Panc1 (cell line): ENCODE measurements around the gene ARHGEF38. TPM values are rescaled to one million over a fixed set of nuclear protein-coding genes. Genes with fewer than 3 reads are reported as not detected.

Source experiments
- ATAC-seq: fragments of 200-7000 bp; cut with Tn5 transposase; 2 replicates; pipeline ENCODE4 v1.9.1; 2020; ENCODE audit warnings: mild to moderate bottlenecking, moderate library complexity
- BruUV-seq: library from RNA; stranded (reverse); fragments of 400-500 nt; replicated peaks from 2 replicates; lab custom pipeline; 2021; lab: Mats Ljungman, UMichigan
- CTCF ChIA-PET: fragments of 300-600 bp; sonication (Branson Sonifier 250); formaldehyde crosslinking; loops from one replicate; lab custom pipeline; 2022; ENCODE audit warnings: antibody characterized with exemption; lab: Charles Lee
- POLR2A ChIA-PET: fragments of 300-600 bp; sonication (Branson Sonifier 250); formaldehyde crosslinking; loops from one replicate; lab custom pipeline; 2022; ENCODE audit warnings: antibody characterized with exemption; lab: Charles Lee
- DNase-seq: peaks from one replicate; pipeline ENCODE4 v3.0.0-alpha.2; 2010; ENCODE audit warnings: low read depth, low spot score
- H3K27ac ChIP-seq: 2 replicates; pipeline ENCODE4 v1.5.1; 2011; ENCODE audit warnings: mild to moderate bottlenecking, low read length, inconsistent platforms
- H3K27me3 ChIP-seq: fragments of 200-500 bp; sonication (Bioruptor generic); 2 replicates; pipeline ENCODE4 v1.6.0; 2014; ENCODE audit warnings: low read length, inconsistent platforms; ENCODE audit not compliant: control insufficient read depth, insufficient read depth
- H3K36me3 ChIP-seq: fragments of 200-500 bp; sonication (Bioruptor generic); 2 replicates; pipeline ENCODE4 v1.5.1; 2014; ENCODE audit warnings: inconsistent platforms, mild to moderate bottlenecking, low read length, moderate library complexity; ENCODE audit not compliant: control insufficient read depth, insufficient read depth
- H3K4me1 ChIP-seq: 2 replicates; pipeline ENCODE4 v1.5.1; 2011; ENCODE audit warnings: inconsistent platforms, mild to moderate bottlenecking, low read length, moderate library complexity; ENCODE audit not compliant: control insufficient read depth, insufficient read depth
- H3K4me3 ChIP-seq, 2 experiments: 2 replicates each; pipeline ENCODE4 v1.5.1; 2011 to 2012; ENCODE audit warnings: low read depth in 2 of 2, low read length in 2 of 2, mild to moderate bottlenecking in 2 of 2, inconsistent platforms in 1 of 2, moderate library complexity in 1 of 2
- H3K9me3 ChIP-seq: fragments of 200-500 bp; sonication (Bioruptor generic); 2 replicates; pipeline ENCODE4 v1.5.1; 2014; ENCODE audit warnings: low read depth, mild to moderate bottlenecking, inconsistent platforms, low read length, moderate library complexity; ENCODE audit not compliant: control insufficient read depth, insufficient read depth
- CTCF ChIP-seq: fragments of 450-650 bp; IDR thresholded peaks from 2 replicates; pipeline ENCODE4 v1.5.1; 2017; ENCODE audit warnings: mild to moderate bottlenecking
- POLR2AphosphoS5 ChIP-seq: IDR thresholded peaks from 2 replicates; pipeline ENCODE4 v1.6.1; 2012; ENCODE audit warnings: mild to moderate bottlenecking, low read depth, low read length, moderate library complexity
- REST ChIP-seq, 2 experiments: IDR thresholded peaks; 2 replicates each; pipeline ENCODE4 v1.6.1; 2011 to 2012; ENCODE audit warnings: low read depth in 2 of 2, control low read depth in 1 of 2, low read length in 1 of 2, mild to moderate bottlenecking in 1 of 2, moderate library complexity in 1 of 2; ENCODE audit not compliant: insufficient read depth in 1 of 2
- SIN3A ChIP-seq: IDR thresholded peaks from 2 replicates; pipeline ENCODE4 v1.6.1; 2012; ENCODE audit warnings: low read depth, mild to moderate bottlenecking, low read length, moderate library complexity, borderline replicate concordance; ENCODE audit not compliant: insufficient read depth
- TCF7L2 ChIP-seq: IDR thresholded peaks from 2 replicates; pipeline ENCODE4 v1.6.1; 2011; ENCODE audit warnings: mild to moderate bottlenecking, low read depth, low read length, inconsistent platforms
- in situ Hi-C: cut with HindIII; loops from 2 replicates; pipeline ENCODE4 v1.10.0; 2016; ENCODE audit warnings: low sequenced_read_pairs, low pct_unique_long_range_greater_than_20kb
- intact Hi-C: fragments of 100-400 bp; cut with micrococcal nuclease; formaldehyde crosslinking; loops from one replicate; pipeline ENCODE4 v1.10.0; 2022; ENCODE audit not compliant: unreplicated experiment
- total RNA-seq: library from RNA; stranded (reverse); gene quantifications from one replicate; pipeline ENCODE4 v1.2.1, GENCODE V29; 2021; ENCODE audit not compliant: unreplicated experiment

Gene ARHGEF38
- total RNA-seq, 1 experiment from 2014 or later, result not detected

GRCh38 chr4:105634402-105635080 is 82.1 kb downstream of the ARHGEF38 start:
- POLR2A ChIA-PET, result no interaction called here
- in situ Hi-C loops, result no loop called here
- no peaks in the 10 kb centered on the region for H3K9me3 ChIP-seq
- BruUV-seq, result no TSS peak
- ATAC-seq, result no peak
- H3K4me3 ChIP-seq, result no peak overlapping the region
- intact Hi-C loops, result no loop called here
- CTCF ChIA-PET, result no interaction called here
- no peak for TF ChIP-seq REST (IDR thresholded peaks at IDR 0.05; ENCODE audit: insufficient read depth in 1 of 2, low read depth in 2 of 2, low read length in 1 of 2)
- no peak for TF ChIP-seq POLR2AphosphoS5
- no peak for TF ChIP-seq CTCF
- TF ChIP-seq TCF7L2, result no peak
- no peak for TF ChIP-seq SIN3A
- H3K27me3 ChIP-seq, result no peaks in the 10 kb centered on the region
- no peak overlapping the region for H3K27ac ChIP-seq
- no peak for DNase-seq
- no peaks in the 10 kb centered on the region for H3K36me3 ChIP-seq
- H3K4me1 ChIP-seq, result no peaks in the 10 kb centered on the region

GRCh38 chr4:105637408-105638176 is 85.2 kb downstream of the ARHGEF38 start:
- DNase-seq (no peak), ATAC-seq (no peak)
- in situ Hi-C loops, result no loop called here
- Histone ChIP-seq H3K27me3 (no peaks in the 10 kb centered on the region), H3K27ac (no peak overlapping the region), H3K4me3 (no peak overlapping the region), H3K36me3 (no peaks in the 10 kb centered on the region), H3K4me1 (no peaks in the 10 kb centered on the region), H3K9me3 (no peaks in the 10 kb centered on the region)
- intact Hi-C loops, result no loop called here
- CTCF ChIA-PET, result no interaction called here
- POLR2A ChIA-PET, result interaction anchor here (0.5 kb wide), 1 partner anchor 891 kb away, joined by 3 read pairs; no protein-coding TSS in a partner anchor
- TF ChIP-seq TCF7L2, result no peak
- no peak for TF ChIP-seq POLR2AphosphoS5
- no peak for TF ChIP-seq CTCF
- no peak for TF ChIP-seq SIN3A
- no peak for TF ChIP-seq REST (IDR thresholded peaks at IDR 0.05; ENCODE audit: insufficient read depth in 1 of 2, low read depth in 2 of 2, low read length in 1 of 2)
- no TSS peak for BruUV-seq
